K562 (cell line): ENCODE measurements around the gene ITGB2. TPM values are rescaled to one million over a fixed set of nuclear protein-coding genes. Genes with fewer than 3 reads are reported as not detected.

Experiments
- CBX1 ChIP-seq: sonication (generic); IDR thresholded peaks from 2 replicates; pipeline ENCODE4 v1.6.1; 2016; ENCODE audit warnings: antibody characterized with exemption, low read depth, mild to moderate bottlenecking
- EGR1 ChIP-seq: fragments of 450-650 bp; conservative IDR thresholded peaks from 2 replicates; pipeline ENCODE4 v1.6.1; 2017; ENCODE audit warnings: mild to moderate bottlenecking
- EP300 ChIP-seq: IDR thresholded peaks from 2 replicates; pipeline ENCODE4 v1.6.1; 2012; ENCODE audit warnings: low read length, improper control_type of control experiment
- FOXA3 ChIP-seq, 2 experiments: fragments of 450-650 bp in 1 of 2; sonication (generic) in 1 of 2; formaldehyde crosslinking; IDR thresholded peaks in 1 of 2; conservative IDR thresholded peaks in 1 of 2; 2 replicates each; pipeline versions ENCODE4 v1.4.0 to v1.8.0; 2020 to 2022; ENCODE audit warnings: mild to moderate bottlenecking in 2 of 2, missing genetic modification reagents in 1 of 2
- HMGXB4 ChIP-seq: sonication (generic); formaldehyde crosslinking; IDR thresholded peaks from 2 replicates; pipeline ENCODE4 v1.8.1; 2023; ENCODE audit warnings: mild to moderate bottlenecking, missing genetic modification reagents
- NR2C2 ChIP-seq, 2 experiments: fragments of 200-800 bp in 1 of 2; sonication (Bioruptor generic) in 1 of 2; sonication (generic) in 1 of 2; formaldehyde crosslinking in 1 of 2; IDR thresholded peaks; 2 replicates each; pipeline versions ENCODE4 v1.6.1 to v1.8.0; 2016 to 2022; ENCODE audit warnings: mild to moderate bottlenecking in 1 of 2, missing compliant biosample characterization in 1 of 2, missing genetic modification characterization in 1 of 2, missing genetic modification reagents in 1 of 2
- PRDM10 ChIP-seq: fragments of 450-650 bp; IDR thresholded peaks from 2 replicates; pipeline ENCODE4 v1.6.1; 2018; ENCODE audit not compliant: partially characterized antibody
- SMARCB1 ChIP-seq: IDR thresholded peaks from 2 replicates; pipeline ENCODE4 v1.6.1; 2011; ENCODE audit warnings: improper control_type of control experiment, low read depth; ENCODE audit not compliant: insufficient read length
- SNAPC5 ChIP-seq: fragments of 250-450 bp; sonication (Bioruptor Pico); IDR thresholded peaks from 2 replicates; pipeline ENCODE4 v1.8.0; 2021; ENCODE audit warnings: moderate library complexity, mild to moderate bottlenecking, inconsistent platforms
- ZNF324 ChIP-seq: fragments of 250-450 bp; sonication (Bioruptor Pico); IDR thresholded peaks from 2 replicates; pipeline ENCODE4 v1.4.0; 2020; ENCODE audit warnings: mild to moderate bottlenecking
- ZNF395 ChIP-seq: fragments of 200-800 bp; sonication (Bioruptor generic); IDR thresholded peaks from 2 replicates; pipeline ENCODE4 v1.6.1; 2017; ENCODE audit warnings: missing genetic modification characterization, missing compliant biosample characterization
- polyA plus RNA-seq, 8 experiments: library from polyadenylated mRNA; depleted of rRNA in 4 of 8; stranded (reverse) in 5 of 8; unstranded in 3 of 8; fragments of >200 nt; fragmentation: Nextera tagmentation in 2 of 8; fragmentation: Illumina TruSeq in 1 of 8; extraction: Ambion mirVana in 2 of 8; extraction: Trizol in 1 of 8; gene quantifications; 2 replicates each; pipeline versions ENCODE4 v1.2.1 to v1.2.3, GENCODE V29; 2011 to 2014; ENCODE audit warnings: inconsistent platforms in 1 of 8, missing spikeins in 1 of 8
- total RNA-seq, 7 experiments: library from RNA; depleted of rRNA in 6 of 7; stranded (reverse); fragments of >200 nt in 6 of 7; fragmentation: Illumina TruSeq in 2 of 7; extraction: Trizol in 2 of 7; gene quantifications; 2 replicates each; pipeline versions ENCODE4 v1.2.1 to v1.2.3, GENCODE V29; 2011 to 2021; ENCODE audit warnings: low replicate concordance in 1 of 7
- TF ChIP-seq, protein P1 (sequence below): fragments of 250-450 bp; sonication (Bioruptor Pico); IDR thresholded peaks from 2 replicates; pipeline ENCODE4 v1.8.0; 2021; ENCODE audit warnings: moderate library complexity, mild to moderate bottlenecking, inconsistent platforms
- TF ChIP-seq, protein P2 (sequence below): sonication (generic); formaldehyde crosslinking; IDR thresholded peaks from 2 replicates; pipeline ENCODE4 v1.8.1; 2023; ENCODE audit warnings: mild to moderate bottlenecking, missing genetic modification reagents

ITGB2 gene
- total and polyA plus RNA-seq, 9 of the 15 experiments (the other 6 are each of a cell fraction or from before 2014, with no cell fraction given), result 0.07 to 1.3 (median 0.51) TPM; not detected in 2

DNA sequence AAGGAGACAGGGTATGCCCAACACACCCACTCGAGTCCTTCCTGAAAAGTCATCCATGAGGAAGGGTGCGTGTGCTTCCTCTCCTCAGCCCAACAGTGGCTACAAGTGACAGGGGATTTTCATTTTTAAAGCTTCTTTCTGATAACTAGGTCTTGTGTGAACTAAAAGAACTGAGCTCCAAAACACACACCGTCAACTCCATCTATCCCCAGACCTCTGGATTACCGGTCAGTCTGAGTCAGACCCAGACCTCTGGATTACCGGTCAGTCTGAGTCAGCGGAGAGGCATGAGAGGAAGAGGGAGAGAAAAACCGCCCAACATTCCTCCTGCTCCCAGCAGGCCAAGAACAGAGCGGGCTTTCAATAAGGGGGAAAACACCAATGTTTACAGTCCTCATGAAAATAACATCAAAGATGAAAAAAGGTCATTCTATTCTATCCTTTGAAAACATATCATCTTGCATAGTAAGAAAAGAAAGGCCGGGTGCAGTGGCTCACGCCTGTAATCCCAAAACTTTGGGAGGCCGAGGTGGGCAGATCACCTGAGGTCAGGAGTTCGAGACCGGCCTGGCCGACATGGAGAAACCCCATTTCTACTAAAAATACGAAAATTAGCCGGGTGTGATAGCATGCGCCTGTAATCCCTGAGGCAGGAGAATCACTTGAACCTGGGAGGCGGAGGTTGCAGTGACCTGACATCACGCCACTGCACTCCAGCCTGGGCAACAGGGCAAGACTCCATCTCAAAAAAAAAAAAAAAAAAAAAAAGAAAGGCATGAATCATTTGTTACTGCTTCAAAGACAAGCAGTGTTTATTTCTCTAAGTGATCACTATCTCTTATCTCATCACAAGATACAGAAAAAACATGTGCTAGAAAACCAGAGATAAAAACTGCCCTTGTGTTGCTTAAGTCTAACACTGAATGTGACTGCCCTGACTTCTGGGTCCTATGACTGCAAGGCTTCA, 50.6 kb downstream of the ITGB2 start (continued):
- TF ChIP-seq ZNF395, result no peak
- no peak for TF ChIP-seq EGR1
- TF ChIP-seq, protein P1, sequence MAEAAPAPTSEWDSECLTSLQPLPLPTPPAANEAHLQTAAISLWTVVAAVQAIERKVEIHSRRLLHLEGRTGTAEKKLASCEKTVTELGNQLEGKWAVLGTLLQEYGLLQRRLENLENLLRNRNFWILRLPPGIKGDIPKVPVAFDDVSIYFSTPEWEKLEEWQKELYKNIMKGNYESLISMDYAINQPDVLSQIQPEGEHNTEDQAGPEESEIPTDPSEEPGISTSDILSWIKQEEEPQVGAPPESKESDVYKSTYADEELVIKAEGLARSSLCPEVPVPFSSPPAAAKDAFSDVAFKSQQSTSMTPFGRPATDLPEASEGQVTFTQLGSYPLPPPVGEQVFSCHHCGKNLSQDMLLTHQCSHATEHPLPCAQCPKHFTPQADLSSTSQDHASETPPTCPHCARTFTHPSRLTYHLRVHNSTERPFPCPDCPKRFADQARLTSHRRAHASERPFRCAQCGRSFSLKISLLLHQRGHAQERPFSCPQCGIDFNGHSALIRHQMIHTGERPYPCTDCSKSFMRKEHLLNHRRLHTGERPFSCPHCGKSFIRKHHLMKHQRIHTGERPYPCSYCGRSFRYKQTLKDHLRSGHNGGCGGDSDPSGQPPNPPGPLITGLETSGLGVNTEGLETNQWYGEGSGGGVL (CRISPR knock-in tag), result no peak
- no peak for TF ChIP-seq CBX1
- no peak for TF ChIP-seq FOXA3 (CRISPR knock-in tag; conservative IDR thresholded peaks at IDR 0.05 in 1 of 2, IDR thresholded peaks at IDR 0.05 in 1 of 2)
- peak; percentile 57; the same call in 1 of the 2 replicates for TF ChIP-seq EP300
- no peak for TF ChIP-seq SMARCB1
- no peak for TF ChIP-seq HMGXB4
- no peak for TF ChIP-seq NR2C2 (CRISPR knock-in tag; IDR thresholded peaks at IDR 0.05)
- peak; percentile 23; the same call in 1 of the 2 replicates for TF ChIP-seq NR2C2 (tag; IDR thresholded peaks at IDR 0.05)
- no peak for TF ChIP-seq ZNF324 (CRISPR knock-in tag)
- TF ChIP-seq PRDM10, result no peak
- TF ChIP-seq SNAPC5 (CRISPR knock-in tag), result no peak
- TF ChIP-seq, protein P2, sequence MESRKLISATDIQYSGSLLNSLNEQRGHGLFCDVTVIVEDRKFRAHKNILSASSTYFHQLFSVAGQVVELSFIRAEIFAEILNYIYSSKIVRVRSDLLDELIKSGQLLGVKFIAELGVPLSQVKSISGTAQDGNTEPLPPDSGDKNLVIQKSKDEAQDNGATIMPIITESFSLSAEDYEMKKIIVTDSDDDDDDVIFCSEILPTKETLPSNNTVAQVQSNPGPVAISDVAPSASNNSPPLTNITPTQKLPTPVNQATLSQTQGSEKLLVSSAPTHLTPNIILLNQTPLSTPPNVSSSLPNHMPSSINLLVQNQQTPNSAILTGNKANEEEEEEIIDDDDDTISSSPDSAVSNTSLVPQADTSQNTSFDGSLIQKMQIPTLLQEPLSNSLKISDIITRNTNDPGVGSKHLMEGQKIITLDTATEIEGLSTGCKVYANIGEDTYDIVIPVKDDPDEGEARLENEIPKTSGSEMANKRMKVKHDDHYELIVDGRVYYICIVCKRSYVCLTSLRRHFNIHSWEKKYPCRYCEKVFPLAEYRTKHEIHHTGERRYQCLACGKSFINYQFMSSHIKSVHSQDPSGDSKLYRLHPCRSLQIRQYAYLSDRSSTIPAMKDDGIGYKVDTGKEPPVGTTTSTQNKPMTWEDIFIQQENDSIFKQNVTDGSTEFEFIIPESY, result no peak
